A673 (cell line): ENCODE data around the gene RNF25.

Source experiments
- EZH2 ChIP-seq: fragments of 200-600 bp; sonication (generic); IDR thresholded peaks from 2 replicates; pipeline ENCODE4 v1.6.1; 2017; ENCODE audit warnings: borderline replicate concordance, low read depth, mild to moderate bottlenecking, mixed read lengths, antibody characterized with exemption, low read length; ENCODE audit not compliant: poor library complexity, severe bottlenecking
- TF ChIP-seq, protein P1 (sequence below): fragments of 300-800, 200-600 bp; sonication (generic); conservative IDR thresholded peaks from 2 replicates; pipeline ENCODE4 v1.5.1; 2017; ENCODE audit warnings: low read depth, mild to moderate bottlenecking, antibody characterized with exemption, low read length, moderate library complexity, mixed read lengths

DNA sequence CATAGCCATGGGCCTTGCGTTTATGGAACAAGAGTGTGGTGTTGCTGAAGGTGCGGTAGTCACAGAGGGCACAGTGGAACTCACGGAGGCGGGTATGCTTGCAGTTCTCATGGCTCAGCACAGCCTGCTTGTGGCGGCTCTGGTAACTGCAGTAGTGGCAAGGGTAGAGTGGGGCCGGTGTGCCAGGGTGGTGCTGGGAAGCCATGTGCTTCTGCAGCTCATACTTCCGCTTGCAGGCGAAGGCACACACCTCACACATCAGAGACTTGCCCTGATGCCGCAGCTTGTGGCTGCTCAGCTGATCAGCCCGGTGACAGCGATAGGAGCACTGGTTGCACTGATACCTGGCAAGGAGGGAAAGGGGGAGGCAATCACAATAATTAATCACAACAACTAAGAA is 27.1 kb downstream of the RNF25 start:
- TF ChIP-seq, protein P1, sequence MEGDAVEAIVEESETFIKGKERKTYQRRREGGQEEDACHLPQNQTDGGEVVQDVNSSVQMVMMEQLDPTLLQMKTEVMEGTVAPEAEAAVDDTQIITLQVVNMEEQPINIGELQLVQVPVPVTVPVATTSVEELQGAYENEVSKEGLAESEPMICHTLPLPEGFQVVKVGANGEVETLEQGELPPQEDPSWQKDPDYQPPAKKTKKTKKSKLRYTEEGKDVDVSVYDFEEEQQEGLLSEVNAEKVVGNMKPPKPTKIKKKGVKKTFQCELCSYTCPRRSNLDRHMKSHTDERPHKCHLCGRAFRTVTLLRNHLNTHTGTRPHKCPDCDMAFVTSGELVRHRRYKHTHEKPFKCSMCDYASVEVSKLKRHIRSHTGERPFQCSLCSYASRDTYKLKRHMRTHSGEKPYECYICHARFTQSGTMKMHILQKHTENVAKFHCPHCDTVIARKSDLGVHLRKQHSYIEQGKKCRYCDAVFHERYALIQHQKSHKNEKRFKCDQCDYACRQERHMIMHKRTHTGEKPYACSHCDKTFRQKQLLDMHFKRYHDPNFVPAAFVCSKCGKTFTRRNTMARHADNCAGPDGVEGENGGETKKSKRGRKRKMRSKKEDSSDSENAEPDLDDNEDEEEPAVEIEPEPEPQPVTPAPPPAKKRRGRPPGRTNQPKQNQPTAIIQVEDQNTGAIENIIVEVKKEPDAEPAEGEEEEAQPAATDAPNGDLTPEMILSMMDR = no peak
- TF ChIP-seq EZH2 = no peak
